Endothelial cell (in vitro differentiated cells): Measurements from ENCODE around the gene STMP1. TPM values are rescaled to one million over a fixed set of nuclear protein-coding genes. Genes with fewer than 3 reads are reported as not detected.

Experiments
- DNase-seq: peaks from one replicate; pipeline ENCODE4 v3.0.0; 2021; ENCODE audit warnings: low spot score
- H3K27ac Mint-ChIP-seq: one replicate; pipeline ENCODE4 v1.8.0; 2021; ENCODE audit warnings: mixed read lengths, inconsistent platforms; ENCODE audit not compliant: unreplicated experiment
- H3K27me3 Mint-ChIP-seq: one replicate; pipeline ENCODE4 v1.8.0; 2021; ENCODE audit warnings: mild to moderate bottlenecking, moderate library complexity, mixed read lengths, inconsistent platforms; ENCODE audit not compliant: unreplicated experiment
- H3K36me3 Mint-ChIP-seq: one replicate; pipeline ENCODE4 v1.8.0; 2021; ENCODE audit warnings: mild to moderate bottlenecking, low read depth, mixed read lengths, inconsistent platforms; ENCODE audit not compliant: unreplicated experiment
- H3K4me1 Mint-ChIP-seq: one replicate; pipeline ENCODE4 v1.8.0; 2021; ENCODE audit warnings: mild to moderate bottlenecking, mixed read lengths, inconsistent platforms; ENCODE audit not compliant: unreplicated experiment
- H3K4me3 Mint-ChIP-seq: one replicate; pipeline ENCODE4 v1.8.0; 2021; ENCODE audit warnings: mild to moderate bottlenecking, mixed read lengths, inconsistent platforms; ENCODE audit not compliant: unreplicated experiment
- H3K9me3 Mint-ChIP-seq: one replicate; pipeline ENCODE4 v1.8.0; 2021; ENCODE audit warnings: mixed read lengths, inconsistent platforms; ENCODE audit not compliant: unreplicated experiment
- total RNA-seq: library from RNA; stranded (reverse); fragmentation: NEBNext Ultra II Directional; extraction: Animal tissue kit (Norgen Biotek cat#: 25700); gene quantifications from one replicate; pipeline ENCODE4 v1.2.1, GENCODE V29; 2021; ENCODE audit not compliant: unreplicated experiment
- TF ChIP-seq, protein P1 (sequence below): fragments of 200-600 bp; sonication (generic); IDR thresholded peaks from one replicate; pipeline ENCODE4 v1.5.0; 2021; ENCODE audit warnings: antibody characterized with exemption; ENCODE audit not compliant: unreplicated experiment

Gene STMP1
- total RNA-seq, 1 donor from 2014 or later: 27.5 TPM

DNA sequence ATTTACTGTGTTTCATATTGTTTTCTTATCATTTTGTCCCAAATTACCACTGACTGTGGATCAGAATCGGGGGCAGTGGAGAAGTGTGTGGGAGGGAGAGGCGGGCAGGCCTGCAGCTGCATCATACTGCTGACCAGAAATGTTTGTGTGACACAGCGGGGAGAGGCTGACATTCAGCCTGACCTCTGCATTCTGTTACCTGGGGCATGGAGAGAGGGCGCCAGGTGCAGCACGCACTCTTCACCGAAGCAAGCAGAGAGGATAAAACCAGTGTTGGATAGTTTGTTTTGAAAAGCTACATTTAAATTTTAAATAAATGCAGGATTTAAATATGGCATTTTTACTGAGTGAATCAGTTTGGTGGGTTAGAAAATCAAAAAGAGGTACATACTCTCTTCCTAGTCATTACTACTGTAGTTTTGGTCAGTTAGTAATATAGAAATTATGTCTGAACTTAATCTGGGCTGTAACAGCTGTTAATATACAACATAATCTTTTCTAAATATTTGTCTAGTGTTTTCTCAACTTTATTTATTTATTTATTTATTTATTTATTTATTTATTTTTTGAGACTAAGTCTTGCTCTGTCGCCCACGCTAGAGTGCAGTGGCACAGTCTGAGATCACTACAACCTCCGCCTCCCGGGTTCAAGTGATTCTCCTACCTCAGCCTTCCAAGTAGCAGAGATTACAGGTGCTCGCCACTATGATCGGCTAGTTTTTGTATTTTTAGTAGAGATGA lies 8.8 kb upstream of the STMP1 start:
- Mint-ChIP-seq H3K36me3 (no peaks in the 10 kb centered on the region), H3K4me1 (peaks cover 18% of the 10 kb centered on the region), H3K9me3 (no peaks in the 10 kb centered on the region), H3K27ac (peak overlapping the region; percentile 80), H3K4me3 (no peak overlapping the region), H3K27me3 (peaks cover 5% of the 10 kb centered on the region)
- no peak for DNase-seq
- TF ChIP-seq, protein P1, sequence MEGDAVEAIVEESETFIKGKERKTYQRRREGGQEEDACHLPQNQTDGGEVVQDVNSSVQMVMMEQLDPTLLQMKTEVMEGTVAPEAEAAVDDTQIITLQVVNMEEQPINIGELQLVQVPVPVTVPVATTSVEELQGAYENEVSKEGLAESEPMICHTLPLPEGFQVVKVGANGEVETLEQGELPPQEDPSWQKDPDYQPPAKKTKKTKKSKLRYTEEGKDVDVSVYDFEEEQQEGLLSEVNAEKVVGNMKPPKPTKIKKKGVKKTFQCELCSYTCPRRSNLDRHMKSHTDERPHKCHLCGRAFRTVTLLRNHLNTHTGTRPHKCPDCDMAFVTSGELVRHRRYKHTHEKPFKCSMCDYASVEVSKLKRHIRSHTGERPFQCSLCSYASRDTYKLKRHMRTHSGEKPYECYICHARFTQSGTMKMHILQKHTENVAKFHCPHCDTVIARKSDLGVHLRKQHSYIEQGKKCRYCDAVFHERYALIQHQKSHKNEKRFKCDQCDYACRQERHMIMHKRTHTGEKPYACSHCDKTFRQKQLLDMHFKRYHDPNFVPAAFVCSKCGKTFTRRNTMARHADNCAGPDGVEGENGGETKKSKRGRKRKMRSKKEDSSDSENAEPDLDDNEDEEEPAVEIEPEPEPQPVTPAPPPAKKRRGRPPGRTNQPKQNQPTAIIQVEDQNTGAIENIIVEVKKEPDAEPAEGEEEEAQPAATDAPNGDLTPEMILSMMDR: no peak

DNA sequence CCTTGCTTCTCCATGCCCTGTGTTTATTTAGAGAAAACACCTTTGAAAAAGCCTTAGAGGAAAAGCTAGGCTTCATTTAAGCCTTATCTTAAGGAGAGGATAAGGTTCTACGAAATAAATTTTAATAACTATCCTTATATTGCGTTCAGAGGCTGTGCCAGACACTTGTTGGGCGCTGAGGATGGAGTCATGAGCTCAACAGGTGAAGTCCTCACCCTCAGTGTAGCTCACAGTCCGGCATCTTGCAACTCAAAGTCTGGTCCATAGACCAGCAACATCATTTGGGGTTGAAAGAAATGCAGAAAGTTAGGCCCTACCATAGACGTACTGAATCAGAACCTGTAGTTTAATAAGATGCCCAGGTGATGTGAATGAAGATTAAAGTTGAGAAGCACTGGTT lies 3.8 kb upstream of the STMP1 start:
- DNase-seq: no peak
- Mint-ChIP-seq H3K27ac (peak overlapping the region; percentile 98), H3K4me1 (peaks cover 40% of the 10 kb centered on the region), H3K36me3 (peaks cover 4% of the 10 kb centered on the region), H3K4me3 (peak overlapping the region; percentile 59), H3K27me3 (peaks cover 12% of the 10 kb centered on the region), H3K9me3 (no peaks in the 10 kb centered on the region)
- TF ChIP-seq, protein P1: no peak

DNA sequence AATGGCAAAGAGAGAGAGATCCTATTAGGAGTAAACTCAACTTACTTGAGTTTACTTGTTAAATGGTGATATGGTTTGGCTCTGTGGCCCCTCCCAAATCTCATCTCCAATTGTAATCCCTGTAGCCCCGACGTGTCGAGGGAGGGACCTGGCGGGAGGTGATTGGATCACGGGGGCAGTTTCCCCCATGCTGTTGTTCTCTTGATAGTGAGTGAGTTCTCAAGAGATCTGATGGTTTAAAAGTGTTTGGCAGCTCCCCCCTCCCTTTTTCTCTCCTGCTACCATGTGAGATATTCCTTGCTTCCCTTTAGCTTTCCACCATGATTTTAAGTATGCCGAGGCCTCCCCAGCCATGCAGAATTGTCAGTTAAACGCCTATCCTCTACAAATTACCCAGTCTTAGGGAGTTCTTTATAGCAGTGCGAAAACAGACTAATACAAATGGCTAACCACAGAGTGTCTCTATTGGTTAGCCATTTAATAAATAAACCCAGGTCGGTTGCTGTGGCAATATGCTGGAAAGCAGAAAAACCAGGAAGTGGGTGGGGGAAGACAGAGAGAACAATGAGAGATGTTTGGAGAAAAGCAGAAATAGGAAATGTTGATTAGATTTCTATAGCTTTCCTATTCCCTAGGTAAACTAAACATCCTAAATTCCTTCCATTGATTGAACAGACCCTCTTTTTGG lies 3.0 kb upstream of the STMP1 start:
- DNase-seq: no peak
- H3K36me3 Mint-ChIP-seq: peaks cover 4% of the 10 kb centered on the region
- TF ChIP-seq, protein P1: no peak
- H3K4me1 Mint-ChIP-seq: peaks cover 40% of the 10 kb centered on the region
- H3K4me3 Mint-ChIP-seq: peak overlapping the region; percentile 59
- peak overlapping the region; percentile 98 for H3K27ac Mint-ChIP-seq
- H3K9me3 Mint-ChIP-seq: no peaks in the 10 kb centered on the region
- peaks cover 12% of the 10 kb centered on the region for H3K27me3 Mint-ChIP-seq

DNA sequence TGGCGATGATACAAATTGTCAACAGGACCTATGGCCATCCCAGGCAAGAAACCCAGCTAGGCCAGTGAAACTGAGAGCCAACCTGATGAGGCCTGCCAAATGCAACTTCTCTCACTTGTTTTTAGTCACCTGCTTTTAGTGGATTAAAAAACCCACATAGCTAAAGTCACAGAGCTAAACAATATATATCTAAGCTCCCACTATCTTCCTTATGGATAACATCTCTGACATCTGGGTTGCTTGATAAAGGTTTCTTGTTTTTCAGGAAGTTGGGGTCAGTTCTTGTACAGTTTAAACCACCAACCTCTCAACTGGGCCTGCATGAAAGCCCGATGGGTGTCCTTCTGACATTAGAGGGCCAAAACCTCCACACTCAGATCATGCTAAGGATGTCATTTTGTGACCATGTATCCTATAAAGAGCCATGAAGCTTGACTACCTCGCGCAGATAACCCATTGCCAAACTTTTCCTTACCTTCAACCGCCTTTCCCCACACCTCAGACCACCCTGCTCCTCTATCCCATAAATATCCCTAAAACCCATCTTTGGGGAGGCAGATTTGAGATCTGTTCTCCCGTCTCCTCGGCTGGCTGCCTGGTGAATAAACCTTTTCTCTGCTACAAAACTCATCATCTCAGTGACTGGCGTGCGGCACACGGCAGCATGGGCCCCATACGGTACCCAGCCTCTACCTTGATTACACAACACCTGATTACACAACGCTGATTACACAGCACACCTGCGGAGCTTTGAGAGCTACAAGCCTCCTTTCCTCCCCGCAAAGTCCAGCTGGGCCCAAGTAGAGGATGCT lies 797 bp upstream of the STMP1 start:
- Mint-ChIP-seq H3K27ac (peak overlapping the region; percentile 74), H3K9me3 (no peaks in the 10 kb centered on the region), H3K4me1 (peaks cover 40% of the 10 kb centered on the region), H3K4me3 (peak overlapping the region; percentile 91), H3K36me3 (peaks cover 4% of the 10 kb centered on the region), H3K27me3 (peaks cover 13% of the 10 kb centered on the region)
- no peak for DNase-seq
- TF ChIP-seq, protein P1: no peak
